Panc1 (cell line): Measurements from ENCODE around the gene KCNAB1. TPM values are rescaled to one million over a fixed set of nuclear protein-coding genes. Genes with fewer than 3 reads are reported as not detected.

Source experiments
- ATAC-seq: fragments of 200-7000 bp; cut with Tn5 transposase; 2 replicates; pipeline ENCODE4 v1.9.1; 2020; ENCODE audit warnings: mild to moderate bottlenecking, moderate library complexity
- BruUV-seq: library from RNA; stranded (reverse); fragments of 400-500 nt; replicated peaks from 2 replicates; lab custom pipeline; 2021; lab: Mats Ljungman, UMichigan
- CTCF ChIA-PET: fragments of 300-600 bp; sonication (Branson Sonifier 250); formaldehyde crosslinking; loops from one replicate; lab custom pipeline; 2022; ENCODE audit warnings: antibody characterized with exemption; lab: Charles Lee
- POLR2A ChIA-PET: fragments of 300-600 bp; sonication (Branson Sonifier 250); formaldehyde crosslinking; loops from one replicate; lab custom pipeline; 2022; ENCODE audit warnings: antibody characterized with exemption; lab: Charles Lee
- DNase-seq: peaks from one replicate; pipeline ENCODE4 v3.0.0-alpha.2; 2010; ENCODE audit warnings: low read depth, low spot score
- H3K27ac ChIP-seq: 2 replicates; pipeline ENCODE4 v1.5.1; 2011; ENCODE audit warnings: mild to moderate bottlenecking, low read length, inconsistent platforms
- H3K27me3 ChIP-seq: fragments of 200-500 bp; sonication (Bioruptor generic); 2 replicates; pipeline ENCODE4 v1.6.0; 2014; ENCODE audit warnings: low read length, inconsistent platforms; ENCODE audit not compliant: control insufficient read depth, insufficient read depth
- H3K36me3 ChIP-seq: fragments of 200-500 bp; sonication (Bioruptor generic); 2 replicates; pipeline ENCODE4 v1.5.1; 2014; ENCODE audit warnings: inconsistent platforms, mild to moderate bottlenecking, low read length, moderate library complexity; ENCODE audit not compliant: control insufficient read depth, insufficient read depth
- H3K4me1 ChIP-seq: 2 replicates; pipeline ENCODE4 v1.5.1; 2011; ENCODE audit warnings: inconsistent platforms, mild to moderate bottlenecking, low read length, moderate library complexity; ENCODE audit not compliant: control insufficient read depth, insufficient read depth
- H3K4me3 ChIP-seq, 2 experiments: 2 replicates each; pipeline ENCODE4 v1.5.1; 2011 to 2012; ENCODE audit warnings: low read depth in 2 of 2, low read length in 2 of 2, mild to moderate bottlenecking in 2 of 2, inconsistent platforms in 1 of 2, moderate library complexity in 1 of 2
- H3K9me3 ChIP-seq: fragments of 200-500 bp; sonication (Bioruptor generic); 2 replicates; pipeline ENCODE4 v1.5.1; 2014; ENCODE audit warnings: low read depth, mild to moderate bottlenecking, inconsistent platforms, low read length, moderate library complexity; ENCODE audit not compliant: control insufficient read depth, insufficient read depth
- CTCF ChIP-seq: fragments of 450-650 bp; IDR thresholded peaks from 2 replicates; pipeline ENCODE4 v1.5.1; 2017; ENCODE audit warnings: mild to moderate bottlenecking
- POLR2AphosphoS5 ChIP-seq: IDR thresholded peaks from 2 replicates; pipeline ENCODE4 v1.6.1; 2012; ENCODE audit warnings: mild to moderate bottlenecking, low read depth, low read length, moderate library complexity
- REST ChIP-seq, 2 experiments: IDR thresholded peaks; 2 replicates each; pipeline ENCODE4 v1.6.1; 2011 to 2012; ENCODE audit warnings: low read depth in 2 of 2, control low read depth in 1 of 2, low read length in 1 of 2, mild to moderate bottlenecking in 1 of 2, moderate library complexity in 1 of 2; ENCODE audit not compliant: insufficient read depth in 1 of 2
- SIN3A ChIP-seq: IDR thresholded peaks from 2 replicates; pipeline ENCODE4 v1.6.1; 2012; ENCODE audit warnings: low read depth, mild to moderate bottlenecking, low read length, moderate library complexity, borderline replicate concordance; ENCODE audit not compliant: insufficient read depth
- TCF7L2 ChIP-seq: IDR thresholded peaks from 2 replicates; pipeline ENCODE4 v1.6.1; 2011; ENCODE audit warnings: mild to moderate bottlenecking, low read depth, low read length, inconsistent platforms
- in situ Hi-C: cut with HindIII; loops from 2 replicates; pipeline ENCODE4 v1.10.0; 2016; ENCODE audit warnings: low sequenced_read_pairs, low pct_unique_long_range_greater_than_20kb
- intact Hi-C: fragments of 100-400 bp; cut with micrococcal nuclease; formaldehyde crosslinking; loops from one replicate; pipeline ENCODE4 v1.10.0; 2022; ENCODE audit not compliant: unreplicated experiment
- total RNA-seq: library from RNA; stranded (reverse); gene quantifications from one replicate; pipeline ENCODE4 v1.2.1, GENCODE V29; 2021; ENCODE audit not compliant: unreplicated experiment

The KCNAB1 gene
- total RNA-seq, 1 experiment from 2014 or later: not detected

GRCh38 chr3:156535162-156535627 is 414.8 kb downstream of the KCNAB1 start:
- H3K36me3 ChIP-seq: peaks cover 2% of the 10 kb centered on the region; the same call in 1 of the 2 replicates
- ATAC-seq: peak; percentile 78
- TF ChIP-seq SIN3A: no peak
- TF ChIP-seq CTCF: 0 out of 2 replicates have a peak, but pooled peaks have one; percentile 24
- BruUV-seq: no TSS peak
- DNase-seq: no peak
- no peak overlapping the region for H3K4me3 ChIP-seq
- ChIA-PET CTCF (interaction anchor here (0.5 to 0.8 kb wide), 2 partner anchors 25 to 107 kb away, joined by 3 read pairs; no protein-coding TSS in a partner anchor), POLR2A (no interaction called here)
- H3K9me3 ChIP-seq: no peaks in the 10 kb centered on the region
- no peak overlapping the region for H3K27ac ChIP-seq
- H3K4me1 ChIP-seq: no peaks in the 10 kb centered on the region
- intact Hi-C loops (loop anchor here (10.0 kb wide), 2 partner anchors 540 to 600 kb away; no protein-coding TSS in a partner anchor), in situ Hi-C loops (no loop called here)
- no peaks in the 10 kb centered on the region for H3K27me3 ChIP-seq

- ATAC-seq: peak; percentile 31; the same call in 1 of the 2 replicates
- ChIA-PET CTCF (interaction anchor here (0.5 kb wide), 1 partner anchor 107 kb away, joined by 3 read pairs; no protein-coding TSS in a partner anchor), POLR2A (no interaction called here)
- intact Hi-C loops: loop anchor here (10.0 kb wide), 2 partner anchors 541 to 599 kb away; no protein-coding TSS in a partner anchor
- H3K36me3 ChIP-seq: peaks cover 5% of the 10 kb centered on the region
- H3K27ac ChIP-seq: no peak overlapping the region
- H3K27me3 ChIP-seq: no peaks in the 10 kb centered on the region
- H3K9me3 ChIP-seq: no peaks in the 10 kb centered on the region
- no peaks in the 10 kb centered on the region for H3K4me1 ChIP-seq
- no TSS peak for BruUV-seq
- no peak for DNase-seq
- in situ Hi-C loops: no loop called here
- H3K4me3 ChIP-seq: no peak overlapping the region
- TF ChIP-seq TCF7L2 (no peak), CTCF (no peak), REST (IDR thresholded peaks at IDR 0.05; ENCODE audit: insufficient read depth in 1 of 2, low read depth in 2 of 2, low read length in 1 of 2) (no peak), SIN3A (no peak), POLR2AphosphoS5 (no peak)
These were observed 415.4 kb downstream of the KCNAB1 start for GRCh38 chr3:156535798-156536197.
